Measurements from ENCODE around the gene EXT2.

GRCh38 chr11:44159848-44160721, 64.6 kb downstream of the EXT2 start:
- TF ChIP-seq POLR2A (IDR thresholded peaks at IDR 0.05) (no peak), POLR2AphosphoS5 (IDR thresholded peaks at IDR 0.05) (no peak)
- TF ChIP-seq, protein P1, sequence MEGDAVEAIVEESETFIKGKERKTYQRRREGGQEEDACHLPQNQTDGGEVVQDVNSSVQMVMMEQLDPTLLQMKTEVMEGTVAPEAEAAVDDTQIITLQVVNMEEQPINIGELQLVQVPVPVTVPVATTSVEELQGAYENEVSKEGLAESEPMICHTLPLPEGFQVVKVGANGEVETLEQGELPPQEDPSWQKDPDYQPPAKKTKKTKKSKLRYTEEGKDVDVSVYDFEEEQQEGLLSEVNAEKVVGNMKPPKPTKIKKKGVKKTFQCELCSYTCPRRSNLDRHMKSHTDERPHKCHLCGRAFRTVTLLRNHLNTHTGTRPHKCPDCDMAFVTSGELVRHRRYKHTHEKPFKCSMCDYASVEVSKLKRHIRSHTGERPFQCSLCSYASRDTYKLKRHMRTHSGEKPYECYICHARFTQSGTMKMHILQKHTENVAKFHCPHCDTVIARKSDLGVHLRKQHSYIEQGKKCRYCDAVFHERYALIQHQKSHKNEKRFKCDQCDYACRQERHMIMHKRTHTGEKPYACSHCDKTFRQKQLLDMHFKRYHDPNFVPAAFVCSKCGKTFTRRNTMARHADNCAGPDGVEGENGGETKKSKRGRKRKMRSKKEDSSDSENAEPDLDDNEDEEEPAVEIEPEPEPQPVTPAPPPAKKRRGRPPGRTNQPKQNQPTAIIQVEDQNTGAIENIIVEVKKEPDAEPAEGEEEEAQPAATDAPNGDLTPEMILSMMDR (IDR thresholded peaks at IDR 0.05) = no peak
